Upper lobe of right lung (tissue), 1 donor: ENCODE data around the gene RAB11FIP2. TPM values are rescaled to one million over a fixed set of nuclear protein-coding genes. Genes with fewer than 3 reads are reported as not detected.

Experiments
- ATAC-seq: fragments of 200-7000 bp; cut with Tn5 transposase; one replicate; pipeline ENCODE4 v1.9.1; 2020; ENCODE audit warnings: mild to moderate bottlenecking, moderate library complexity
- DNase-seq: peaks from one replicate; pipeline ENCODE4 v3.0.0-alpha.2; 2020
- H3K27ac ChIP-seq: fragments of 200-600 bp; one replicate; pipeline ENCODE4 v1.8.0; 2022
- H3K27me3 ChIP-seq: fragments of 200-600 bp; one replicate; pipeline ENCODE4 v1.8.0; 2022; ENCODE audit warnings: mild to moderate bottlenecking
- H3K36me3 ChIP-seq: fragments of 200-600 bp; one replicate; pipeline ENCODE4 v1.8.0; 2022
- H3K4me1 ChIP-seq: fragments of 200-600 bp; one replicate; pipeline ENCODE4 v1.8.0; 2022
- H3K4me3 ChIP-seq: fragments of 200-600 bp; one replicate; pipeline ENCODE4 v1.8.0; 2022; ENCODE audit warnings: mild to moderate bottlenecking
- H3K9me3 ChIP-seq: fragments of 200-600 bp; one replicate; pipeline ENCODE4 v1.8.0; 2022
- CTCF ChIP-seq: fragments of 200-600 bp; IDR thresholded peaks from one replicate; pipeline ENCODE4 v1.8.0; 2022; ENCODE audit warnings: antibody characterized with exemption
- intact Hi-C: fragments of 100-400 bp; cut with DNase I; formaldehyde crosslinking; loops from one replicate; pipeline ENCODE4 v1.11.0; 2022
- total RNA-seq: library from RNA; stranded (reverse); fragmentation: NEBNext Ultra II Directional; extraction: Animal tissue kit (Norgen Biotek cat#: 25700); gene quantifications from one replicate; pipeline ENCODE4 v1.2.1, GENCODE V29; 2021
- donor health status: DM: no; HTN: yes; CAD: no; lungs with severe emphysema.

RAB11FIP2 gene
- total RNA-seq, 1 donor from 2014 or later = 27.6 TPM

- intact Hi-C loops = no loop called here
- no peak overlapping the region for H3K27ac ChIP-seq
- peak; percentile 54 for ATAC-seq
Observed at GRCh38 chr10:118034791-118035261, 11.9 kb downstream of the RAB11FIP2 start.

GRCh38 chr10:118033905-118034304, 12.8 kb downstream of the RAB11FIP2 start:
- no peaks in the 10 kb centered on the region for H3K4me1 ChIP-seq
- no peak overlapping the region for H3K27ac ChIP-seq
- DNase-seq (no peak), ATAC-seq (no peak)
- intact Hi-C loops = no loop called here
- no peak overlapping the region for H3K4me3 ChIP-seq
- H3K9me3 ChIP-seq = no peaks in the 10 kb centered on the region
- H3K27me3 ChIP-seq = no peaks in the 10 kb centered on the region
- no peak for TF ChIP-seq CTCF
- peaks cover 16% of the 10 kb centered on the region for H3K36me3 ChIP-seq

More at GRCh38 chr10:118034791-118035261, 11.9 kb downstream of the RAB11FIP2 start:
- no peaks in the 10 kb centered on the region for H3K9me3 ChIP-seq
- H3K4me3 ChIP-seq = no peak overlapping the region
- no peaks in the 10 kb centered on the region for H3K27me3 ChIP-seq
- H3K36me3 ChIP-seq = peaks cover 16% of the 10 kb centered on the region
- TF ChIP-seq CTCF = no peak
- H3K4me1 ChIP-seq = no peaks in the 10 kb centered on the region
- no peak for DNase-seq

- no peak for ATAC-seq
- intact Hi-C loops = no loop called here
- H3K27me3 ChIP-seq = no peaks in the 10 kb centered on the region
- peaks cover 16% of the 10 kb centered on the region for H3K36me3 ChIP-seq
- no peak overlapping the region for H3K4me3 ChIP-seq
- no peak for DNase-seq
- no peaks in the 10 kb centered on the region for H3K4me1 ChIP-seq
- H3K27ac ChIP-seq = no peak overlapping the region
- no peak for TF ChIP-seq CTCF
- no peaks in the 10 kb centered on the region for H3K9me3 ChIP-seq
Observed at GRCh38 chr10:118032564-118032963, 14.2 kb downstream of the RAB11FIP2 start.

GRCh38 chr10:118031351-118032075, 15.2 kb downstream of the RAB11FIP2 start:
- no peak for ATAC-seq
- H3K27ac ChIP-seq = no peak overlapping the region
- intact Hi-C loops = no loop called here
- no peaks in the 10 kb centered on the region for H3K27me3 ChIP-seq
- DNase-seq = no peak
- H3K4me3 ChIP-seq = no peak overlapping the region
- no peaks in the 10 kb centered on the region for H3K9me3 ChIP-seq
- peaks cover 16% of the 10 kb centered on the region for H3K36me3 ChIP-seq
- TF ChIP-seq CTCF = no peak
- H3K4me1 ChIP-seq = no peaks in the 10 kb centered on the region

GRCh38 chr10:118028619-118029018, 18.1 kb downstream of the RAB11FIP2 start:
- no peak overlapping the region for H3K4me3 ChIP-seq
- ATAC-seq = no peak
- peaks cover 8% of the 10 kb centered on the region for H3K36me3 ChIP-seq
- H3K27me3 ChIP-seq = no peaks in the 10 kb centered on the region
- DNase-seq = no peak
- no peaks in the 10 kb centered on the region for H3K9me3 ChIP-seq
- intact Hi-C loops = no loop called here
- H3K27ac ChIP-seq = no peak overlapping the region
- no peaks in the 10 kb centered on the region for H3K4me1 ChIP-seq
- no peak for TF ChIP-seq CTCF
